Activated CD4-positive, alpha-beta T cell treated with anti-CD3 and anti-CD28 coated beads for 36 hours (primary cell): ENCODE results near the gene EDA. TPM values are rescaled to one million over a fixed set of nuclear protein-coding genes. Genes with fewer than 3 reads are reported as not detected.

Experiments
- ATAC-seq: fragments of 200-7000 bp; cut with Tn5 transposase; one replicate; pipeline ENCODE4 v1.10.0; 2021; ENCODE audit warnings: mild to moderate bottlenecking, moderate library complexity
- CTCF ChIA-PET: fragments of 350-600 bp; sonication (Branson Sonifier 250); formaldehyde crosslinking; loops from one replicate; lab custom pipeline; 2021; ENCODE audit warnings: antibody characterized with exemption; lab: Charles Lee
- POLR2A ChIA-PET: fragments of 350-600 bp; sonication (Branson Sonifier 250); formaldehyde crosslinking; loops from one replicate; lab custom pipeline; 2021; ENCODE audit warnings: antibody characterized with exemption, inconsistent platforms; lab: Charles Lee
- DNase-seq: peaks from one replicate; pipeline ENCODE4 v3.0.0-alpha.2; 2020
- H3K27ac Mint-ChIP-seq: one replicate; pipeline ENCODE4 v1.8.0; 2021; ENCODE audit warnings: mixed read lengths
- H3K27me3 Mint-ChIP-seq: one replicate; pipeline ENCODE4 v1.8.0; 2021; ENCODE audit warnings: mixed read lengths
- H3K36me3 Mint-ChIP-seq: one replicate; pipeline ENCODE4 v1.8.0; 2021; ENCODE audit warnings: low read depth, mixed read lengths
- H3K4me1 Mint-ChIP-seq: one replicate; pipeline ENCODE4 v1.8.0; 2021; ENCODE audit warnings: mixed read lengths
- H3K4me3 Mint-ChIP-seq: one replicate; pipeline ENCODE4 v1.8.0; 2021; ENCODE audit warnings: mild to moderate bottlenecking, moderate library complexity, mixed read lengths
- H3K9me3 Mint-ChIP-seq: one replicate; pipeline ENCODE4 v1.8.0; 2021; ENCODE audit warnings: low read depth, mixed read lengths
- intact Hi-C, 2 experiments: fragments of 100-400 bp; cut with DNase I in 1 of 2; cut with micrococcal nuclease in 1 of 2; formaldehyde crosslinking; loops; one replicate each; pipeline versions ENCODE4 v1.14.2 to v1.15.1; 2022 to 2024; cut with DNase I, micrococcal nuclease
- total RNA-seq, 2 experiments: library from RNA; stranded (reverse); gene quantifications; one replicate each; pipeline ENCODE4 v1.2.3, GENCODE V29; 2021

EDA gene
- 1 to 10 TPM in 1 of 2 experiments, under 1 TPM in 1; 0.73 to 1.1 TPM for total RNA-seq

- POLR2A ChIA-PET = no interaction called here
- Mint-ChIP-seq H3K4me3 (peak within 1 kb of the TSS; percentile 72), H3K9me3 (no peaks in the 10 kb centered on the region), H3K27ac (no peak within 1 kb of the TSS), H3K27me3 (peaks cover 18% of the 10 kb centered on the region), H3K36me3 (no peaks in the 10 kb centered on the region), H3K4me1 (peaks cover 2% of the 10 kb centered on the region)
- DNase-seq (peak; percentile 77), ATAC-seq (peak; percentile 99)
- intact Hi-C loops = loop anchor here in 1 of 2 experiments (5.0 kb wide), 2 partner anchors 114 to 516 kb away; partner anchors contain the start of genes IGBP1 and NALF2
- CTCF ChIA-PET = interaction anchor here (0.6 kb wide), 1 partner anchor 9 kb away, joined by 3 read pairs; no protein-coding TSS in a partner anchor
Observed at GRCh38 chrX:69615779-69616456, at the start of gene EDA. TSS of gene EDA (plus strand) at chrX:69616113.

DNA sequence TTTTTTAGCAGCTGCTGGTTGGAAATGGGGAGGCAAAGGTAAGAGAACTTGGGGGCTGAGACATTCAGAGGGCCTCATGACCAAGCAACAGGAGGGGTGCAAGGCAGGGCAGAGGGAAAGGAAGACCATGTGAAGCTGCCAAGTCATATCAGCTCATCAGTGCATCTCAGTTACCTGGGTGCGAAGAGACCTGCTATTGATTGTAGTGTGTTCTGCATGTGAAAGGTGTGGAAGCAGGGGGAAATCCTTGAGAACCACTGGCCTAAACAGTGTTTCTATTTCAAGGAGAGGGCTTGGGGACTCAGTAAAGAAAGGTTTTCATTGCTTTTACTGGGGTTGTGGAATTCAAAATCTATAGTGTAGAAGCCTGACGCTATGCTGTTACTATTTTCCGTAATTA lies 47.1 kb upstream of the EDA start:
- Mint-ChIP-seq H3K27me3 (no peaks in the 10 kb centered on the region), H3K9me3 (no peaks in the 10 kb centered on the region), H3K27ac (no peak overlapping the region), H3K4me3 (no peak overlapping the region), H3K36me3 (no peaks in the 10 kb centered on the region), H3K4me1 (no peaks in the 10 kb centered on the region)
- ATAC-seq (no peak), DNase-seq (no peak)
- intact Hi-C loops = no loop called here
- POLR2A ChIA-PET = no interaction called here
- CTCF ChIA-PET = no interaction called here

DNA sequence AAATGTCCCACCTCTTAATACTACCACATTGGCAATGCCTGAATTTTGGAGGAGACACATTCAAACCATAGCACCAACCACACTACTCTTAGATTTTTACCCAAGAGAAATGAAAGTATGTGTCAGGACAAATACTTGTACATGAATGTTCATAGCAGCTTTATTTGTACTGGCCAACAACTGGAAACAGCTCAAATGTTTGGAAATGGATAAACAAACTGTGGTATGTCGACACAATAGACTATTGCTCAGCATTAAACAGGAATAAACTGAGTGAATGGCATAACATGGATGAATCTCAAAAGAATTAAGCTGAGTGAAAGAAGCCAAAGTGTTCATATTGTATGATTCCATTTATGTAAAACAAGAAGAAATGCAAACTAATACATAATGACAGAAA lies 18.5 kb upstream of the EDA start:
- ATAC-seq = no peak
- no peaks in the 10 kb centered on the region for H3K9me3 Mint-ChIP-seq
- H3K36me3 Mint-ChIP-seq = no peaks in the 10 kb centered on the region
- no peak overlapping the region for H3K4me3 Mint-ChIP-seq
- H3K27me3 Mint-ChIP-seq = no peaks in the 10 kb centered on the region
- ChIA-PET POLR2A (no interaction called here), CTCF (no interaction called here)
- intact Hi-C loops = no loop called here
- no peak for DNase-seq
- no peaks in the 10 kb centered on the region for H3K4me1 Mint-ChIP-seq
- no peak overlapping the region for H3K27ac Mint-ChIP-seq

DNA sequence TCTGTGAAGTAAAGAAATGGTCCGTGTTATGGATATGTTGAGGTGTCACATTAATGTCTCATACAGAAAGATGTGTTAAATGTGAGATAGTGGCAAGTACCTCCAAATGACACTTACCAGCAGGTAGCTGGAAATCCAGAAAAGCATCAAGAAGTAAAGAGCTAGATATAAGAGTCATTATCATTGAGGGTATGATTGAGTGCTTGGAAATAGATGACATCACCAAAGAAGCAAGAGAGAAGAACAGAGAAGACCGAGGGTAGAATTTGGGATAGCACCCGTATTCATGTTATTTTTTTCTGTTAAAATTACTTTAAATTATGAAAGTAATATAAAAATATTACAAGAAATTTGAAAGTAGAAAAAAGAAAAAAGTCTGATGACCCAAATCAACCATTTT lies 15.7 kb upstream of the EDA start:
- H3K4me1 Mint-ChIP-seq = no peaks in the 10 kb centered on the region
- CTCF ChIA-PET = no interaction called here

DNA sequence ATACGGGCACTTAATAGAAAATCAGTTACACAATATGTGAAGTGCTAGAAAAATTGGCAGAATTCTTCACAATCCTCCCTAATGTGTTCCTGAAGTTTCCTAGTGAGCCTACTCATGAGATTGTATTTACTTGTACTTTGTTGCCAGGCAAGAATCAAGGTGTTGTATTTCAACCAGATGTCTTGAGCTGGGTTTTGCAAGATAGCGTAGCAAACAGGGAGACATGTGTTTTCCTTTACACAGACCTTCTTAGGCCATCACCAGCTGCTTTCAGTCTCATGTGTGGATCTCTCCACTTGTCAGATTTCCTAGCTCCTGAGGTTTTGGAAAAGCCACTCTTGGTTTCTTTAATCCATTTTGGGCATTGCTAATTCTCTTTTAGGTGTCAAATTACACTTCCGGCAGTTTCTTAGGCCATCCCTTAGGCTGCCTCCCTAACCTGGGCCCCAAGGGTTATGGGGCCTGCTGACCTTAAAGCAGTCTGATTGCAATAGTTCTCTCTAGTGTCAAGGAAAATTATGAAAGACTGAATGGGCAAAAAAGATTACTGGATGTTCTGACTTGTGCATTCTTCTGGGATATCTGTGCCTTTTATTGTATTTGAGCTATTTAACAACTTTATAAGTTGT lies 12.2 kb upstream of the EDA start:
- Mint-ChIP-seq H3K36me3 (no peaks in the 10 kb centered on the region), H3K27ac (no peak overlapping the region), H3K4me1 (no peaks in the 10 kb centered on the region), H3K4me3 (no peak overlapping the region), H3K9me3 (no peaks in the 10 kb centered on the region), H3K27me3 (no peaks in the 10 kb centered on the region)
- ChIA-PET POLR2A (no interaction called here), CTCF (no interaction called here)
- ATAC-seq (no peak), DNase-seq (no peak)
- intact Hi-C loops = no loop called here

More for the DNA sequence above, 15.7 kb upstream of the EDA start:
- ATAC-seq = no peak
- Mint-ChIP-seq H3K27ac (no peak overlapping the region), H3K36me3 (no peaks in the 10 kb centered on the region), H3K9me3 (no peaks in the 10 kb centered on the region), H3K4me3 (no peak overlapping the region), H3K27me3 (no peaks in the 10 kb centered on the region)
- DNase-seq = no peak
- POLR2A ChIA-PET = no interaction called here
- intact Hi-C loops = no loop called here

DNA sequence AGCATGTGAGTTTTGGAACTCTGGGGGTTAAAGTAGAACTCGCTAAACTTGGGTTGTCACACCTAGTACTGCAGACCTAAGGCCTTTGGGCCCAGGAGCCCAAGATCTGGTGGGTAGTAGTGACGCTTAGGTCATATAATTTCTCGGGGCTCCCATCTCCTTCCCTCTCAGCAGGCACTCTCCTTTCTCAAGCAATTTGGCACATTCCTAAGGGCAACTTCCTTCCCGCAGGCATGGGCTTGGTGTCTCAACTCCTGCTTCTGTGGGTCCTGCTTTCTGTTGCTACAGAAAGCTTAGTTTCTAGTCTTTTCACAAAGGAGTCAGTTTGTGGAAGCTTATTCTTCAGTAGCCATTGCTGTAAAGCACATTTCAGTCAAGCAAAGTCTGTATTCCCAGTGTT lies 10.4 kb upstream of the EDA start:
- H3K4me1 Mint-ChIP-seq = no peaks in the 10 kb centered on the region
- no peaks in the 10 kb centered on the region for H3K27me3 Mint-ChIP-seq
- no peaks in the 10 kb centered on the region for H3K9me3 Mint-ChIP-seq
- CTCF ChIA-PET = interaction anchor here (0.9 kb wide), 1 partner anchor 12 kb away, joined by 6 read pairs; no protein-coding TSS in a partner anchor
- POLR2A ChIA-PET = no interaction called here
- intact Hi-C loops = no loop called here
- no peak overlapping the region for H3K27ac Mint-ChIP-seq
- H3K4me3 Mint-ChIP-seq = no peak overlapping the region
- ATAC-seq (no peak), DNase-seq (no peak)
- no peaks in the 10 kb centered on the region for H3K36me3 Mint-ChIP-seq

- Mint-ChIP-seq H3K4me3 (no peak overlapping the region), H3K27ac (no peak overlapping the region), H3K36me3 (no peaks in the 10 kb centered on the region), H3K4me1 (no peaks in the 10 kb centered on the region), H3K9me3 (no peaks in the 10 kb centered on the region), H3K27me3 (no peaks in the 10 kb centered on the region)
- intact Hi-C loops = no loop called here
- DNase-seq = no peak
- no peak for ATAC-seq
- ChIA-PET CTCF (no interaction called here), POLR2A (no interaction called here)
Observed at GRCh38 chrX:69607616-69608015, 8.3 kb upstream of the EDA start.

DNA sequence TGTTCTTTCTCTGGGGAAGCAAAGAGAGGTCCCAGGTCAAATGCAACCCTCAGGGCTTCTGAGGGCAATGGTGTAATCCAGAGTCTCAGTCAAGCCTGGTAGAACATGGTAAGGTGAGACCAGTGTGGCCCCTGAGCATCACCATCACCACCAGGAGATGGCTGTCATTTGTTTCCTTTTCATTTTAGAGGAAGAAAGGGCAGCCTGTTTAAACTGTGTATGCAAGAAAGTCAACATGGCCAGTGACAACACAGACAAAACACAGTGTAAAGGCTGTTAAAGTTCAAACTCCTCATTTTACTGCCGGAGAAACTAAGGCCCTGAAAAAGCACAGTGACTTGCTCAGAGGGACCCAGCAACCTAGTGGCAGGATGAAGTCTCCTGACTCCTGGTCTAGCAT lies 2.0 kb upstream of the EDA start:
- Mint-ChIP-seq H3K4me3 (no peak overlapping the region), H3K27ac (no peak overlapping the region), H3K4me1 (no peaks in the 10 kb centered on the region), H3K36me3 (no peaks in the 10 kb centered on the region), H3K27me3 (peaks cover 15% of the 10 kb centered on the region), H3K9me3 (no peaks in the 10 kb centered on the region)
- ATAC-seq (no peak), DNase-seq (no peak)
- POLR2A ChIA-PET = no interaction called here
- CTCF ChIA-PET = no interaction called here
- intact Hi-C loops = no loop called here

GRCh38 chrX:69614886-69615285 lies 1.0 kb upstream of the EDA start:
- ChIA-PET CTCF (no interaction called here), POLR2A (no interaction called here)
- Mint-ChIP-seq H3K9me3 (no peaks in the 10 kb centered on the region), H3K36me3 (no peaks in the 10 kb centered on the region), H3K4me1 (peaks cover 2% of the 10 kb centered on the region), H3K27me3 (peaks cover 18% of the 10 kb centered on the region), H3K4me3 (no peak overlapping the region), H3K27ac (no peak overlapping the region)
- ATAC-seq (no peak), DNase-seq (no peak)
- intact Hi-C loops = loop anchor here in 1 of 2 experiments (5.0 kb wide), 2 partner anchors 113 to 517 kb away; partner anchors contain the start of genes IGBP1 and NALF2

GRCh38 chrX:69615342-69615741 lies 571 bp upstream of the EDA start:
- intact Hi-C loops = loop anchor here in 1 of 2 experiments (5.0 kb wide), 2 partner anchors 113 to 517 kb away; partner anchors contain the start of genes IGBP1 and NALF2
- CTCF ChIA-PET = interaction anchor here (0.6 kb wide), 1 partner anchor 8 kb away, joined by 3 read pairs; no protein-coding TSS in a partner anchor

GRCh38 chrX:69616457-69617203 lies 717 bp downstream of the EDA start:
- ChIA-PET POLR2A (no interaction called here), CTCF (no interaction called here)
- intact Hi-C loops = loop anchor here in 1 of 2 experiments (5.0 kb wide), 2 partner anchors 114 to 516 kb away; partner anchors contain the start of genes IGBP1 and NALF2
- Mint-ChIP-seq H3K36me3 (no peaks in the 10 kb centered on the region), H3K4me1 (peaks cover 2% of the 10 kb centered on the region), H3K27ac (no peak overlapping the region), H3K9me3 (no peaks in the 10 kb centered on the region), H3K4me3 (peak overlapping the region; percentile 72), H3K27me3 (peaks cover 18% of the 10 kb centered on the region)
- ATAC-seq = no peak
- peak; percentile 16 for DNase-seq

More at GRCh38 chrX:69615342-69615741, 571 bp upstream of the EDA start:
- POLR2A ChIA-PET = no interaction called here
- H3K4me3 Mint-ChIP-seq = peak overlapping the region; percentile 72
- no peaks in the 10 kb centered on the region for H3K9me3 Mint-ChIP-seq
- peaks cover 18% of the 10 kb centered on the region for H3K27me3 Mint-ChIP-seq
- peaks cover 2% of the 10 kb centered on the region for H3K4me1 Mint-ChIP-seq
- no peak for ATAC-seq
- H3K27ac Mint-ChIP-seq = no peak overlapping the region
- DNase-seq = no peak
- H3K36me3 Mint-ChIP-seq = no peaks in the 10 kb centered on the region
